ENCODE data around the gene EEPD1. TPM values are rescaled to one million over a fixed set of nuclear protein-coding genes. Genes with fewer than 3 reads are reported as not detected.
A peak's percentile ranks its signal among the peaks of the same experiment; 100 is the strongest.

EEPD1 gene
- total RNA-seq, 1 donor from 2014 or later: 6.5 TPM

- H2AFZ ChIP-seq (replicated peaks): no peak overlapping the region
- no peaks in the 10 kb centered on the region for H4K20me1 ChIP-seq (ENCODE audit: low read depth)
- no peaks in the 10 kb centered on the region for H3K27me3 ChIP-seq
- Mint-ChIP-seq H3K27me3 (ENCODE audit: insufficient read depth, low read depth) (peaks cover 3% of the 10 kb centered on the region), H3K4me1 (no peaks in the 10 kb centered on the region), H3K27ac (no peak overlapping the region), H3K9me3 (peaks cover 7% of the 10 kb centered on the region), H3K4me3 (no peak overlapping the region), H3K36me3 (no peaks in the 10 kb centered on the region)
- H3F3A ChIP-seq (ENCODE audit: low read depth): no peaks in the 10 kb centered on the region
- no peak for DNase-seq (ENCODE audit: low spot score)
- no peaks in the 10 kb centered on the region for H3K4me1 ChIP-seq
- no peak for TF ChIP-seq EZH2phosphoT487 (IDR thresholded peaks at IDR 0.05)
- peak; percentile 68 for TF ChIP-seq CTCF (IDR thresholded peaks at IDR 0.05)
- H3K9ac ChIP-seq: no peak overlapping the region
- no peak overlapping the region for H3K27ac ChIP-seq
- H3K4me2 ChIP-seq: no peak overlapping the region
- H3K36me3 ChIP-seq: no peaks in the 10 kb centered on the region
- H3K9me3 ChIP-seq (ENCODE audit: low read depth): no peaks in the 10 kb centered on the region
- H3K79me2 ChIP-seq (ENCODE audit: low read depth): no peaks in the 10 kb centered on the region
- H3K4me3 ChIP-seq: no peak overlapping the region
These were observed 24.5 kb upstream of the EEPD1 start for GRCh38 chr7:36128448-36129047.

- Mint-ChIP-seq H3K27me3 (ENCODE audit: insufficient read depth, low read depth) (peaks cover 3% of the 10 kb centered on the region), H3K36me3 (no peaks in the 10 kb centered on the region), H3K27ac (no peak overlapping the region), H3K9me3 (peaks cover 6% of the 10 kb centered on the region), H3K4me3 (no peak overlapping the region), H3K4me1 (no peaks in the 10 kb centered on the region)
- no peak overlapping the region for H2AFZ ChIP-seq (replicated peaks)
- DNase-seq (ENCODE audit: low spot score): no peak
- no peak overlapping the region for H3K27ac ChIP-seq
- no peaks in the 10 kb centered on the region for H3K36me3 ChIP-seq
- no peak overlapping the region for H3K4me3 ChIP-seq
- H4K20me1 ChIP-seq (ENCODE audit: low read depth): no peaks in the 10 kb centered on the region
- TF ChIP-seq EZH2 (IDR thresholded peaks at IDR 0.05) (no peak), EZH2phosphoT487 (IDR thresholded peaks at IDR 0.05) (no peak), CTCF (IDR thresholded peaks at IDR 0.05) (no peak)
- no peaks in the 10 kb centered on the region for H3K4me1 ChIP-seq
- no peaks in the 10 kb centered on the region for H3K79me2 ChIP-seq (ENCODE audit: low read depth)
- no peaks in the 10 kb centered on the region for H3K27me3 ChIP-seq
- no peak overlapping the region for H3K9ac ChIP-seq
- no peaks in the 10 kb centered on the region for H3K9me3 ChIP-seq (ENCODE audit: low read depth)
- no peaks in the 10 kb centered on the region for H3F3A ChIP-seq (ENCODE audit: low read depth)
- H3K4me2 ChIP-seq: no peak overlapping the region
These were observed 24.0 kb upstream of the EEPD1 start for GRCh38 chr7:36129048-36129534.

- Histone ChIP-seq H3K79me2 (ENCODE audit: low read depth) (no peaks in the 10 kb centered on the region), H2AFZ (replicated peaks) (no peak overlapping the region), H3K27ac (no peak overlapping the region), H3F3A (ENCODE audit: low read depth) (no peaks in the 10 kb centered on the region), H3K4me1 (no peaks in the 10 kb centered on the region), H3K9ac (no peak overlapping the region), H3K9me3 (ENCODE audit: low read depth) (no peaks in the 10 kb centered on the region), H4K20me1 (ENCODE audit: low read depth) (no peaks in the 10 kb centered on the region), H3K4me3 (no peak overlapping the region), H3K4me2 (no peak overlapping the region), H3K36me3 (no peaks in the 10 kb centered on the region), H3K27me3 (no peaks in the 10 kb centered on the region)
- DNase-seq (ENCODE audit: low spot score): no peak
- no peaks in the 10 kb centered on the region for H3K36me3 Mint-ChIP-seq
- no peak overlapping the region for H3K4me3 Mint-ChIP-seq
- no peaks in the 10 kb centered on the region for H3K9me3 Mint-ChIP-seq
- no peak overlapping the region for H3K27ac Mint-ChIP-seq
- peaks cover 3% of the 10 kb centered on the region for H3K27me3 Mint-ChIP-seq (ENCODE audit: insufficient read depth, low read depth)
- H3K4me1 Mint-ChIP-seq: no peaks in the 10 kb centered on the region
- TF ChIP-seq EZH2 (IDR thresholded peaks at IDR 0.05) (no peak), EZH2phosphoT487 (IDR thresholded peaks at IDR 0.05) (no peak)
These were observed 22.7 kb upstream of the EEPD1 start for GRCh38 chr7:36130236-36130945.

DNA sequence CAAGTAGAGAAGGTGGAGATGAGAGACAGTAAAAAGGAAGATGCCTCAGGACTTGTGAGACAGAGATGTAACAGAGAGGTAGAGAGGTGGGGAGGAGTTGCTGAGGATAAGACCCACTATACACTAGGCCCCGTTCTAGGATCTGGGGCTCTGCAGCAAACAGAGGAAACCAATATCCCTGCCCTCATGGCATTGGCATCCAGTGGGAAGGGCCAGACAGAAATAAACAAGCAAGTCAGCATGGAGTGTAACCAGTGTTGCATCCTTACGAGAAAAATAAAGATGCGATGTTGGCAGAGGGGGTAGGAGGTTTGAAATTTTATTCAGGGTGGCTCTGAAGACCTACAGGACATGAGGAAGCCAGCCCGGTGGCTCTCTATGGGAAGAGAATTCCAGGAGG is 22.0 kb upstream of the EEPD1 start:
- Mint-ChIP-seq H3K4me1 (no peaks in the 10 kb centered on the region), H3K27ac (no peak overlapping the region), H3K4me3 (no peak overlapping the region), H3K27me3 (ENCODE audit: insufficient read depth, low read depth) (no peaks in the 10 kb centered on the region), H3K36me3 (no peaks in the 10 kb centered on the region), H3K9me3 (no peaks in the 10 kb centered on the region)
- Histone ChIP-seq H3K4me2 (no peak overlapping the region), H2AFZ (replicated peaks) (no peak overlapping the region), H3K36me3 (no peaks in the 10 kb centered on the region), H3K9ac (no peak overlapping the region), H3K9me3 (ENCODE audit: low read depth) (no peaks in the 10 kb centered on the region), H4K20me1 (ENCODE audit: low read depth) (no peaks in the 10 kb centered on the region), H3K4me3 (no peak overlapping the region), H3K4me1 (no peaks in the 10 kb centered on the region), H3K27ac (no peak overlapping the region), H3F3A (ENCODE audit: low read depth) (no peaks in the 10 kb centered on the region), H3K27me3 (no peaks in the 10 kb centered on the region), H3K79me2 (ENCODE audit: low read depth) (no peaks in the 10 kb centered on the region)
- no peak for TF ChIP-seq EZH2 (IDR thresholded peaks at IDR 0.05)
- TF ChIP-seq EZH2phosphoT487 (IDR thresholded peaks at IDR 0.05): no peak
- no peak for TF ChIP-seq CTCF (IDR thresholded peaks at IDR 0.05)
- DNase-seq (ENCODE audit: low spot score): no peak

Data from neural progenitor cell (in vitro differentiated cells).